Naive B cell (primary cell): ENCODE results near the gene TAF6. TPM values are rescaled to one million over a fixed set of nuclear protein-coding genes. Genes with fewer than 3 reads are reported as not detected.
A peak's percentile ranks its signal among the peaks of the same experiment; 100 is the strongest.
"Not testable (repeated sequence)": the region's sequence is repeated elsewhere in the genome, so short reads cannot be mapped to it uniquely, and the experiment has no call there.

Experiments used
- ATAC-seq, 2 donors: fragments of 150-1000 bp; cut with Tn5 transposase; 2 replicates each; pipeline ENCODE4 v1.10.0; 2021; ENCODE audit warnings: low read depth in 2 of 2, mild to moderate bottlenecking in 2 of 2, moderate library complexity in 2 of 2
- DNase-seq: peaks from one replicate; pipeline ENCODE4 v3.0.0; 2022
- H3K27ac Mint-ChIP-seq, 6 donors: one replicate each; pipeline ENCODE4 v1.8.0; 2020 to 2022; ENCODE audit warnings: mild to moderate bottlenecking in 6 of 6, mixed read lengths in 6 of 6, moderate library complexity in 5 of 6, inconsistent platforms in 2 of 6
- H3K27me3 Mint-ChIP-seq, 3 donors: one replicate each; pipeline ENCODE4 v1.8.0; 2021 to 2022; ENCODE audit warnings: mixed read lengths in 3 of 3, mild to moderate bottlenecking in 1 of 3
- H3K36me3 Mint-ChIP-seq, 2 donors: one replicate each; pipeline ENCODE4 v1.8.0; 2020 to 2022; ENCODE audit warnings: mixed read lengths in 2 of 2, inconsistent platforms in 1 of 2, mild to moderate bottlenecking in 1 of 2
- H3K4me1 Mint-ChIP-seq, 3 donors: one replicate each; pipeline ENCODE4 v1.8.0; 2020 to 2022; ENCODE audit warnings: mixed read lengths in 3 of 3, inconsistent platforms in 1 of 3, mild to moderate bottlenecking in 1 of 3, moderate library complexity in 1 of 3
- H3K4me3 Mint-ChIP-seq, 8 donors: one replicate each; pipeline ENCODE4 v1.8.0; 2020 to 2022; ENCODE audit warnings: mild to moderate bottlenecking in 8 of 8, mixed read lengths in 8 of 8, moderate library complexity in 8 of 8, inconsistent platforms in 2 of 8
- H3K9me3 Mint-ChIP-seq, 7 donors: one replicate each; pipeline ENCODE4 v1.8.0; 2020 to 2022; ENCODE audit warnings: mixed read lengths in 7 of 7, mild to moderate bottlenecking in 5 of 7, inconsistent platforms in 2 of 7, moderate library complexity in 1 of 7
- polyA plus RNA-seq, 6 donors: library from polyadenylated mRNA; unstranded; fragments of 300-500 nt; fragmentation: Illumina TruSeq; gene quantifications; one replicate each; pipeline ENCODE4 v1.2.3, GENCODE V29; 2021; ENCODE audit warnings: low read depth in 6 of 6

Gene TAF6
- polyA plus RNA-seq, 6 donors from 2014 or later, result 16.8 to 32.2 (median 21.6) TPM

DNA sequence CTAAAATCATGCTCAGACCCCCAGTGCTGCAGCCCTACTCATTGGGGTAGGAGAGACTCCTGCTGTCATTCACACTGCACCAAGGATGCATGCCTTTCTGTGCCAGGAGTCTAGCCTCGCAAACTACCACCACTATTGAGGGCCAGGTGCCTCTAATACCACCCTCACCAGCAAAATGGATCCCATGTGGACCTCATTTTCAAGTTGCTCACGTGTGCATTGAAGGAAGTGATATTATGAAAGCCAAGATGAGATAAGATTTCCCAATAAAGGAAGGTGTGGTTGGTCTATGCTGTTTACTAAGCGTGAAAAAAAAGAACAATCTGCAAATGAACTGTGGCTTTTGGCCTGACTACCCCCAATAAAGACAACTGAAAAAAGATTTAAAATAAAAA, 22.4 kb upstream of the TAF6 start:
- Mint-ChIP-seq H3K4me3 (no peak overlapping the region), H3K4me1 (peaks cover 3 to 30% (median 18%) of the 10 kb centered on the region in 3 donors), H3K27me3 (no peaks in the 10 kb centered on the region), H3K27ac (peak overlapping the region in 1 of 6 donors; percentile 58), H3K36me3 (no peaks in the 10 kb centered on the region), H3K9me3 (no peaks in the 10 kb centered on the region)
- DNase-seq (no peak), ATAC-seq (no peak)

DNA sequence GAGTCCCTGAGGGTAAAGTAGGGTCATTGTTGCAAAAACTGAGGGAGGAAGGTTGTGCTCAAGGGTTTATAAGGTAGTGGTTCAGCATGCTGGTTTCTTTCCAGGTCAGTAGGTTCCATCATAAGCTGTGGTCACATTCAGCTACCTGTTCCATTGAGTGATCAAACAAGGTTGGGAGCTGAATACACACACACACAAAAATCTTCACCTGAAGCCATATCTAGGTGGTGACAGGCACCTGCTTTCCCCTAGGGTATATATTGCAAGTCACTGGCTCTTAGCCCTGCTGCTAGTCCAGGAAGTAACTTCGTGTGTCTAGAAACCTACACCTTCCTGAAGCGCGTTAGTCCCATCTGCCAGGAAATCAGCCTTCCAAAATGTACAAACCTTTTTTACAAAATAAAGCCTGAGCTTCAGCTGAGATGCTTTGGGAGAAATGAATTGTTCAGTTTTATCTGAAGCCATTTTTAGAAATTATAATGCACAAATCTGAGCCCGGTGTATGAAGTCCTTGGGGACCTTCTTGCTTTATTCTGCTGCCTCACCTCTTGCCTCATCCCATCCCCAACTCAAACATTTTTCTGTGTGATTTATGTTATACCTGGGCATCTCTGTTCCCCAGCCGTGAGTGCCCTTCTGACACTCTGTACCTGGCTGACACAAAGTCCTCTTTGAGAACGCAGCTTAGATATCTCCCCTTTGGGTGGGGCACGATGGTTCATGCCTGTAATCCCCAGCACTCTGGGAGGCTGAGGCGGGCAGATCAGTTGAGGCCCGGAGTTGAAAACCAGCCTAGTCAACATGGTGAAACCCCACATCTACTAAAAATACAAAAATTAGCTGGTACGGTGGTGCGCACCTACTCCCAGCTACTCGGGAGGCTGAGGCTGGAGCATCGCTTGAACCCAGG, 18.9 kb upstream of the TAF6 start:
- peaks cover 3 to 30% (median 18%) of the 10 kb centered on the region in 3 donors for H3K4me1 Mint-ChIP-seq
- no peak for DNase-seq
- H3K4me3 Mint-ChIP-seq, result peak overlapping the region; percentile 7 to 82 (median 54)
- ATAC-seq, result peak; percentile 77 to 81
- H3K36me3 Mint-ChIP-seq, result no peaks in the 10 kb centered on the region
- H3K27ac Mint-ChIP-seq, result peak overlapping the region in 4 of 6 donors; percentile 70 to 96 (median 85)
- H3K27me3 Mint-ChIP-seq, result no peaks in the 10 kb centered on the region
- no peaks in the 10 kb centered on the region for H3K9me3 Mint-ChIP-seq

DNA sequence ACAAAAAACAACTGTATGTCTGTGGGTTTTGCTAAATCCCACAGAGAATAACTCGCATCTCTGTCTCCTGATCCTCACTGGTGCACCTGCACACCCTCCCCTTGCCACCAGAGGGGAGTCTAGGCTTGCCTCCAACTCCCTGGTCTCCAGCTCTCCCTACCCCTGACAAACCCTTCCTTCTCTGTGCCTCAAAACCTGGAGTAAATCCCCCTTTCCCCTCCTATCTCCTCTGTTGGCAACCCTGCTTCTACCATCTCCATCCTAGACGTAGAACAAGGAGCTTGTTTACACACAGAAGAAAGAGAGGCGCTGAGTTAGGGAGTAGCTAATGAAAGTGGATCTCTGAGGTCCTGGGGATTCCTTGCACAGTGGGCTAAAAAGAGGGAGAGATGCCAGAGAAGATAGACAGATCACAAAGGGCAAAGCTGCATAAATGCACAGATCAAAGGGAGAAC, 13.6 kb upstream of the TAF6 start:
- Mint-ChIP-seq H3K4me3 (peak overlapping the region in 3 of 8 donors; percentile 25 to 51 (median 37)), H3K27me3 (no peaks in the 10 kb centered on the region), H3K9me3 (no peaks in the 10 kb centered on the region), H3K27ac (peak overlapping the region in 4 of 6 donors; percentile 9 to 93 (median 76)), H3K36me3 (no peaks in the 10 kb centered on the region), H3K4me1 (peaks cover 15 to 30% (median 28%) of the 10 kb centered on the region in 3 donors)
- peak; percentile 79 to 81 for ATAC-seq
- DNase-seq, result peak; percentile 63

DNA sequence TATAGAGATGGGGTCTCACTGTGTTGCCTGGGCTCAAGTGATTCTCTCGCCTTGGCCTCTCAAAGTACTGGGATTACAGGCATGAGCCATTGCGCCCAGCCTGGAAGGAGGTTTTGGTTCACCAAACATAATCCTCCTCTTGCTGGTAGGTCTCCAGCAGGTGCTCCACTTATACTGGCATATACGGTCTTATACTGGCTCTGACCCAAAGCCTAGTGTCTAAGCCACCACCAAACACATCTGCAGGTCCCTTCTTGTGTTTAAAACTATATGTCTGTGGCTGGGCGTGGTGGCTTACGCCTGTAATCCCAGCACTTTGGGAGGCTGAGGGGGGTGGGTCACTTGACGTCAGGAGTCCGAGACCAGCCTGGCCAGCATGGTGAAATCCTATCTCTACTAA, 13.0 kb upstream of the TAF6 start:
- Mint-ChIP-seq H3K9me3 (no peaks in the 10 kb centered on the region), H3K4me3 (peak overlapping the region in 1 of 8 donors; percentile 51), H3K27me3 (no peaks in the 10 kb centered on the region), H3K27ac (peak overlapping the region in 3 of 6 donors; percentile 67 to 84 (median 81)), H3K36me3 (no peaks in the 10 kb centered on the region), H3K4me1 (peaks cover 15 to 25% (median 25%) of the 10 kb centered on the region in 3 donors)
- ATAC-seq (no peak), DNase-seq (no peak)

DNA sequence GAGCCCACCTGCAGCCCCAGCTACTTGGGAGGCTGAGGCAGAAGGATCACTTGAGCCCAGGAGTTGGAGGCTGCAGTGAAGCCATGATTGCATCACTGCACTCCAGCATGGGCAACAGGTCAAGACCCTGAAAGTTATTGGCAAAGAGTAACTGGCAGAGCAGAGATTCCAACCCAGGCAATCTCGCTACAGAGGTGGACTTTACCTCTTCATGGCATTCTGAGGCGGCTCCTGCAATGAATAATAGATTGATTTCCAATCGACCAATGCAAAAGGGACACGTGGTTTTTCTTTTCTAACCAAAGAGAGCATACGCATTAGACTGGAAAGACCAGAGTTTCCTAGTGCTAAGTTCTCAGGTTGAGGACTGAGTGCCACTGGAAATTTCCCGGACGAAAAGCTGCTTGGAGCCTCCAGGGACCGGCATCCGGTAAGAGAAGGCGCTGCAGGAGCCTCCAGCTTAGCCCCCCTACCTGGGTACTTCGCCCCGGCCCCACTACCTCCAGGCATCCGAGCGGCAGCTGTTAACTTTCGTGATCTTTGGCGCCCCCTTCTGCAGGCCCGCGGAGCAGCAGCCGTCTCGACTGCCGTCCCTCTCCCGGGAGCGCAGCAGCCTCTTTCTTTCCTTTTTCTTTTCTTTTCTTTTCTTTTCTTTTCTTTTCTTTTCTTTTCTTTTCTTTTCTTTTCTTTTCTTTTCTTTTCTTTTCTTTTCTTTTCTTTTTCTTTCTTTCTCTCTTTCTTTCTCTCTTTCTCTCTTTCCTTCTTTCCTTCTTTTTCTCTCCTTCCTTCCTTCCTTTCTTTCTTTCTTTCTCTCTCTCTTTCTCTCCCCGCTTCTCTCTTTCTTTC, 11.7 kb upstream of the TAF6 start:
- ATAC-seq (no peak), DNase-seq (peak; percentile 77)
- Mint-ChIP-seq H3K9me3 (no peaks in the 10 kb centered on the region), H3K4me1 (peaks cover 15 to 38% (median 38%) of the 10 kb centered on the region in 3 donors), H3K4me3 (peak overlapping the region in 2 of 8 donors; percentile 48 to 73), H3K36me3 (no peaks in the 10 kb centered on the region), H3K27ac (peak overlapping the region in 1 of 6 donors; percentile 84), H3K27me3 (no peaks in the 10 kb centered on the region)

DNA sequence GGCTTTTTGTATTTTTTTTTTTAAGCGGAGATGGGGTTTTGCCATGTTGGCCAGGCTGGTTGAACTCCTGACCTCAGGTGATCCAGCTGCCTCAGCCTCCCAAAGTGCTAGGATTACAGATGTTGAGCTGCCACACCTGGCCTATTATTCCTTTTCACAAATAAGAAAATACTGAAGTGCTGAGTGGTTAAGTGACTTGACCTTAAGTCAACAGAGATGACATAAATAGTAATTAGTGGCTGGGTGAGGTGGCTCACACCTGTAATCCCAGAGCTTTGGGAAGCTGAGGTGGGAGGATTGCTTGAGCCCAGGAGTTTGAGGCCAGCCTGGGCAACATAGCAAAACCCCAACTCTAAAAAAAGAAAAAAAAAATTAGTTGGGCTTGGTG, 11.1 kb upstream of the TAF6 start:
- H3K9me3 Mint-ChIP-seq, H3K36me3 Mint-ChIP-seq, H3K27ac Mint-ChIP-seq, ATAC-seq, H3K27me3 Mint-ChIP-seq, DNase-seq: not testable (repeated sequence)
- H3K4me1 Mint-ChIP-seq, result peaks cover 15 to 44% (median 44%) of the 10 kb centered on the region in 3 donors
- peak overlapping the region in 1 of 8 donors; percentile 100 for H3K4me3 Mint-ChIP-seq

DNA sequence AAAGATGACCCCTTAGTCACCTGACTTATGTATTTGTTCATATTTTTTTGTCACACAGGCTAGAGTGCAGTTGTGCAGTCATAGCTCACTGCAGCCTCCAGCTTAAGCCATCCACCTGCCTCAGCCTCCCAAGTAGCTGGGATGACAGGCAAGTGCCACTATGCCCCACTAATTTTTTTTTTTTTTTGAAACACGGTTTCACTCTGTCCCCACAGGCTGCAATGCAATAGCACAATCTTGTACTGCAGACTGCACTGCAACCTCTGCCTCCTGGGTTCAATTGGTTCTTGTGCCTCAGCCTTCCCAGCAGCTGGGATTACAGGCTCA, 9.4 kb upstream of the TAF6 start:
- Mint-ChIP-seq H3K27me3 (no peaks in the 10 kb centered on the region), H3K9me3 (no peaks in the 10 kb centered on the region), H3K36me3 (no peaks in the 10 kb centered on the region), H3K27ac (peak overlapping the region in 2 of 6 donors; percentile 36 to 74), H3K4me1 (peaks cover 20 to 59% (median 55%) of the 10 kb centered on the region in 3 donors), H3K4me3 (peak overlapping the region; percentile 63 to 100 (median 88))
- no peak for DNase-seq
- no peak for ATAC-seq

DNA sequence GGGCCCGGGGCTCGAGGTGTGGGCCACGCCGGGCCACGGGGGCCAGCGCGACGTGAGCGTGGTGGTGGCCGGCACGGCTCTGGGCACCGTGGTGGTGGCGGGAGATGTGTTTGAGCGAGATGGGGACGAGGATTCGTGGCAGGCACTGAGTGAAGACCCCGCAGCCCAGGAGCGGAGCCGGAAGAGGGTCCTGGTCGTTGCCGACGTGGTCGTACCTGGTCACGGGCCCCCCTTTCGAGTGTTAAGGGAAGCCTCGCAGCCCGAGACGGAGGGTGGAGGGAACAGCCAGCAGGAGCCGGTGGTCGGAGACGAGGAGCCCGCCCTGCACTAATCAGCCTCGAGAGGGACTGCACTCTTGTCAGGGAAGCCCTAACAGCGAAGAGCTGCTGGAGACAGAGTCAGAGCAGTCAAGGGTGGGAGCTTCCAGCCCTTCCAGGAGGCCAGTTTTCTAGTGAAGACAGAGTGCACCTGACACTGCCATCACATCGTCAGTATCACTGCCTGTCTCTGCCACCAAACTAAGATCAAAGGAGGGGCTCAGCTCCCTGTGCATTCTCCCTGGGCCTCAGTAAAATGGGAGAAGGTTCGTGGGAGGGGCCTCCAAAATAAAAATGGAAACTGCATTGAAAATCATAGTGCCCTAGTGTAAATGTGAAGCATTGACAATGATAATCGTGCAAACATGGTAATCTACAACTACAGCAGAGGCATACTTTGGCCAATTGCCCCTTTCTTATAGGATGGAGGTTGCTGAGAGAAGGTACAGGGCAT, 8.9 kb upstream of the TAF6 start:
- Mint-ChIP-seq H3K4me3 (peak overlapping the region; percentile 80 to 100 (median 92)), H3K27me3 (no peaks in the 10 kb centered on the region), H3K4me1 (peaks cover 20 to 60% (median 55%) of the 10 kb centered on the region in 3 donors), H3K36me3 (no peaks in the 10 kb centered on the region), H3K27ac (peak overlapping the region in 4 of 6 donors; percentile 36 to 83 (median 78)), H3K9me3 (no peaks in the 10 kb centered on the region)
- ATAC-seq, result no peak
- no peak for DNase-seq

DNA sequence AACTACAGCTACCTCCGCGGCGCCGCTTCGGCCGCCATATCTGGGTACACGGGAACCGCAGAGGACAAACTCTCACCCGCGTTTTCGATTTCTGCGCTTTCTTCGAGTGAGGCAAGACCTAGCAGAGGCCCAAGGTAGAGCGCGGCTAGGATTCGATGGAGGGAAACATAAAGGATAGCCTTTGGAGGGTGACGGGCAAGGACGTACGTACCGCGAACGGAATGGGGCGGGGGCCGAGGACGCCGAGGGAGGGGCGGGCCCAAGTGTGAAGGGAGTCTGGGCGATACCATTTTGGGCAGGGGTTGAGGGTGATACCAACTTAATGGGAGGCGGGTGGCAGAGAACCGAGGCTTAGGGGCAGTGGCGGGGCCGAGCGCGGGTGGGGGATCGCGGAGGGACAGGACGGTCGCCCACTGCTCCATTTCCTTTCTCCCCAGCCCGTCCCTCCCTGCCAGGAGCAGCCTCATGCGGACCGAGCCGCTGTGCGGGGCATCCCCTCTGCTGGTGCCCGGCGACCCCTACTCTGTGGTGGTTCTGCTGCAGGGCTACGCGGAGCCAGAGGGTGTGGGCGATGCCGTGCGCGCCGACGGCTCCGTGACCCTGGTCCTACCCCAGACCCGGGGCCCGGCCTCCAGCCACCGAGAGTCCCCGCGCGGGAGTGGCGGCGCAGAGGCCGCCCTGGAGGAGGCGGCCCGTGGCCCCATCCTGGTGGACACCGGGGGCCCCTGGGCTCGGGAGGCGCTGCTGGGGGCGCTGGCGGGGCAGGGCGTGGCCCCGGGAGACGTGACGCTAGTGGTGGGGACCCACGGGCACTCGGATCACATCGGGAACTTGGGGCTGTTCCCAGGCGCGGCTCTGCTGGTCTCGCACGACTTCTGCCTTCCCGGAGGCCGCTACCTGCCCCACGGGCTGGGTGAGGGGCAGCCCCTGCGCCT, 8.0 kb upstream of the TAF6 start, which contains the start of gene MBLAC1:
Gene MBLAC1 (plus strand): TSS at position 37 of the 935 bp plus-strand sequence. CDS start 429 bp downstream, at position 466.
- H3K9me3 Mint-ChIP-seq, result no peaks in the 10 kb centered on the region
- peak within 1 kb of the TSS; percentile 88 to 100 (median 100) for H3K4me3 Mint-ChIP-seq
- peak; percentile 91 for DNase-seq

DNA sequence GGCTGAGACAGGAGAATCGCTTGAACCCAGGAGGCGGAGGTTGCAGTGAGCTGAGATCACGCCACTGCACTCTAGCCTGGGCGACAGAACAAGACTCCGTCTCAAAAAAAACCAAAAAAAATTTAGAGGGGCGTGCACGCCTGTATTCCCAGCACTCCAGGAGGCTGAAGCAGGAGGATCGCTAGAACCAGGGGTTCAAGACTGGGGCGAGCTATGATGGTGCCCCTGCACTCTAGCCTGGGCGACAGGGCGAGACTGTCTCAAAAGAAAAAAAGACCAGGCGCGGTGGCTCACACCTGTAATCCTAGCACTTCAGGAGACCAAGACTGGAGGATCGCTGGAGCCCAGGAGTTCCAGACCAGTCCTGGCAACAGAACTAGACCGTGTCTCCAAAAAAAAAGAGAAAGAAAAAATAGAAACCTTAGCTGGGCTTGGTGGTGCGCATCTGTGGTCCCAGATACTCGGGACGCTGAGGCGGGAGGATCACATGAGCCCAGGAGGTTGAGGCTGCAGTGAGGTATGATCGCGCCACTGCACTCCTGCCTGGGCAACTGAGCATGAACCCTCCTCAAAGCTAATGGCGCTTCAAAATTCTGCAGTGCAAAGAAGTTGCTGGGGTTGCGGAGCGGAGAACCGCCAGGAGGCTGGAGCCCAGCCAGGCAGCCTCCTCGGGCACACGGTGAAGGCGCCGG, 7.2 kb upstream of the TAF6 start:
- no peak for DNase-seq
- H3K9me3 Mint-ChIP-seq, result no peaks in the 10 kb centered on the region
- no peaks in the 10 kb centered on the region for H3K36me3 Mint-ChIP-seq
- H3K4me3 Mint-ChIP-seq, result peak overlapping the region; percentile 88 to 100 (median 100)
- H3K4me1 Mint-ChIP-seq, result peaks cover 14 to 62% (median 49%) of the 10 kb centered on the region in 3 donors
- peak overlapping the region; percentile 94 to 100 (median 99) for H3K27ac Mint-ChIP-seq
- H3K27me3 Mint-ChIP-seq, result no peaks in the 10 kb centered on the region
- no peak for ATAC-seq

More for the DNA sequence above, 8.0 kb upstream of the TAF6 start, which contains the start of gene MBLAC1:
- H3K4me1 Mint-ChIP-seq, result peaks cover 17 to 61% (median 54%) of the 10 kb centered on the region in 3 donors
- ATAC-seq, result peak; percentile 72 to 76
- H3K36me3 Mint-ChIP-seq, result no peaks in the 10 kb centered on the region
- peak within 1 kb of the TSS; percentile 94 to 100 (median 99) for H3K27ac Mint-ChIP-seq
- H3K27me3 Mint-ChIP-seq, result no peaks in the 10 kb centered on the region
